ENCODE data around the gene SOX13.

Gene SOX13

GRCh38 chr1:204091787-204092312 is 18.9 kb downstream of the SOX13 start:
- no peak for DNase-seq (ENCODE audit: low read depth in 1 of 2, low spot score in 1 of 2)
- Histone ChIP-seq H3K27me3 (ENCODE audit: insufficient read depth, poor library complexity, severe bottlenecking) (peaks cover 2% of the 10 kb centered on the region), H3K27ac (replicated peaks) (no peak overlapping the region), H3K4me3 (replicated peaks; ENCODE audit: insufficient read depth, low read length) (no peak overlapping the region)
- TF ChIP-seq POLR2AphosphoS5 (IDR thresholded peaks at IDR 0.05; ENCODE audit: low read depth) (no peak), CTCF (IDR thresholded peaks at IDR 0.05; ENCODE audit: insufficient read depth, low read length) (no peak), GABPA (IDR thresholded peaks at IDR 0.05; ENCODE audit: low read depth) (no peak), REST (IDR thresholded peaks at IDR 0.05; ENCODE audit: insufficient replicate concordance, low read depth) (no peak), SPI1 (IDR thresholded peaks at IDR 0.05; ENCODE audit: borderline replicate concordance, low read depth) (no peak)

- Histone ChIP-seq H3K27ac (replicated peaks) (no peak overlapping the region), H3K27me3 (ENCODE audit: insufficient read depth, poor library complexity, severe bottlenecking) (peaks cover 2% of the 10 kb centered on the region), H3K4me3 (replicated peaks; ENCODE audit: insufficient read depth, low read length) (no peak overlapping the region)
- TF ChIP-seq REST (IDR thresholded peaks at IDR 0.05; ENCODE audit: insufficient replicate concordance, low read depth), result no peak
- TF ChIP-seq CTCF (IDR thresholded peaks at IDR 0.05; ENCODE audit: insufficient read depth, low read length), result no peak
- no peak for TF ChIP-seq GABPA (IDR thresholded peaks at IDR 0.05; ENCODE audit: low read depth)
- no peak for TF ChIP-seq SPI1 (IDR thresholded peaks at IDR 0.05; ENCODE audit: borderline replicate concordance, low read depth)
- no peak for TF ChIP-seq POLR2AphosphoS5 (IDR thresholded peaks at IDR 0.05; ENCODE audit: low read depth)
- no peak for DNase-seq (ENCODE audit: low read depth in 1 of 2, low spot score in 1 of 2)
Observed at GRCh38 chr1:204092632-204093420, 19.9 kb downstream of the SOX13 start.

GRCh38 chr1:204093421-204093717 is 20.5 kb downstream of the SOX13 start:
- Histone ChIP-seq H3K27ac (replicated peaks) (no peak overlapping the region), H3K4me3 (replicated peaks; ENCODE audit: insufficient read depth, low read length) (no peak overlapping the region), H3K27me3 (ENCODE audit: insufficient read depth, poor library complexity, severe bottlenecking) (peaks cover 2% of the 10 kb centered on the region)
- DNase-seq (ENCODE audit: low read depth in 1 of 2, low spot score in 1 of 2), result no peak
- TF ChIP-seq REST (IDR thresholded peaks at IDR 0.05; ENCODE audit: insufficient replicate concordance, low read depth) (no peak), CTCF (IDR thresholded peaks at IDR 0.05; ENCODE audit: insufficient read depth, low read length) (no peak), GABPA (IDR thresholded peaks at IDR 0.05; ENCODE audit: low read depth) (no peak), POLR2AphosphoS5 (IDR thresholded peaks at IDR 0.05; ENCODE audit: low read depth) (no peak), SPI1 (IDR thresholded peaks at IDR 0.05; ENCODE audit: borderline replicate concordance, low read depth) (no peak)
